H1 (cell line): ENCODE results near the gene BLOC1S3. TPM values are rescaled to one million over a fixed set of nuclear protein-coding genes. Genes with fewer than 3 reads are reported as not detected.

ENCODE experiments used
- BACH1 ChIP-seq: IDR thresholded peaks from 2 replicates; pipeline ENCODE4 v1.6.1; 2012; ENCODE audit warnings: low read length, improper control_type of control experiment
- CHD2 ChIP-seq: IDR thresholded peaks from 2 replicates; pipeline ENCODE4 v1.6.1; 2012; ENCODE audit warnings: low read length, improper control_type of control experiment
- CHD7 ChIP-seq: fragments of 300-600 bp; sonication (generic); IDR thresholded peaks from 2 replicates; pipeline ENCODE4 v1.7.1; 2012; ENCODE audit warnings: low read length, moderate library complexity, mild to moderate bottlenecking, inconsistent platforms; ENCODE audit not compliant: insufficient replicate concordance
- GTF2F1 ChIP-seq: IDR thresholded peaks from 2 replicates; pipeline ENCODE4 v1.6.1; 2012; ENCODE audit warnings: low read depth, low read length, improper control_type of control experiment, borderline replicate concordance
- HDAC6 ChIP-seq: IDR thresholded peaks from one replicate; pipeline ENCODE4 v1.7.1; 2012; ENCODE audit warnings: low read depth, mild to moderate bottlenecking, inconsistent platforms, low read length, moderate library complexity
- KDM4A ChIP-seq: IDR thresholded peaks from one replicate; pipeline ENCODE4 v1.7.1; 2012; ENCODE audit warnings: low read depth, mild to moderate bottlenecking, moderate library complexity, low read length, inconsistent platforms; ENCODE audit not compliant: severe bottlenecking
- KDM5A ChIP-seq: fragments of 200-600 bp; IDR thresholded peaks from 2 replicates; pipeline ENCODE4 v1.7.1; 2012; ENCODE audit warnings: mild to moderate bottlenecking, low read length, inconsistent platforms, mixed read lengths
- PHF8 ChIP-seq: fragments of 200-600 bp; sonication (generic); conservative IDR thresholded peaks from 2 replicates; pipeline ENCODE4 v1.7.1; 2012; ENCODE audit warnings: low read depth, mild to moderate bottlenecking, inconsistent platforms, low read length, moderate library complexity
- POU5F1 ChIP-seq: IDR thresholded peaks from 2 replicates; pipeline ENCODE4 v1.6.1; 2011; ENCODE audit warnings: low read depth, mild to moderate bottlenecking, low read length, moderate library complexity
- SP1 ChIP-seq: IDR thresholded peaks from 2 replicates; pipeline ENCODE4 v1.6.1; 2011; ENCODE audit warnings: low read depth, low read length
- polyA plus RNA-seq, 7 experiments: library from polyadenylated mRNA; depleted of rRNA in 3 of 7; stranded (reverse) in 5 of 7; unstranded in 2 of 7; fragments of >200 nt in 5 of 7; fragments of 200-250 nt in 2 of 7; gene quantifications; 1 replicate in 5 of 7; 2 replicates in 1 of 7; 4 replicates in 1 of 7; pipeline versions ENCODE4 v1.2.1 to v1.2.3, GENCODE V29; 2011 to 2013; ENCODE audit warnings: missing spikeins in 2 of 7, mixed read lengths in 2 of 7
- total RNA-seq: library from RNA; stranded (reverse); fragmentation: NEBNext Ultra II Directional; extraction: Animal tissue kit (Norgen Biotek cat#: 25700); gene quantifications from 2 replicates; pipeline ENCODE4 v1.2.1, GENCODE V29; 2021

The BLOC1S3 gene
- total and polyA plus RNA-seq, 2 of the 8 experiments (the other 6 are each of a cell fraction or from before 2014, with no cell fraction given), result 6.0 to 6.1 TPM

DNA sequence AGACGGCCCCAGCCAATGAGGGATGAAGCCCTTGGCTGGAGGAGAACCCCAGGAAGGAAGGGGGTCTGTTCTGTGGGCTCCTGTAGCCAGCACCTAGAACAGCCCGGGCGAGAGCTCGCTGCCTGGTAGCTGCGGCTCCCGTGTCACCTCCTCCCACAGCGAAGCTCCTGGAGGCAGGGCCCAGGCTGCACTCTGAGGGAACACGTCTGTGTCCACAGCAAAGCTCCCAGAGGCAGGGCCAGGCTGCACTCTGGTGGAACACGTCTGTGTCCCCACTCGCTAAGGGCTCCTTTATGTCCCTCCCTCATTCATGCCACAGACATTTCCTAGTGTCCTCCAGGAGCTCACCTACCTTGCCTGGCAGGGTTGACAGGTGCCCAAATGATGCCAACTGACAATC lies 9.0 kb upstream of the BLOC1S3 start (continued):
- TF ChIP-seq CHD7, result no peak
- TF ChIP-seq PHF8, result no peak
- no peak for TF ChIP-seq KDM5A
- TF ChIP-seq CHD2, result no peak
- no peak for TF ChIP-seq SP1
- TF ChIP-seq BACH1, result no peak
- TF ChIP-seq KDM4A, result no peak
- TF ChIP-seq HDAC6, result no peak
- no peak for TF ChIP-seq GTF2F1
- TF ChIP-seq POU5F1, result no peak
